Epithelial cell of proximal tubule (primary cell): ENCODE measurements around the gene IFNLR1. TPM values are rescaled to one million over a fixed set of nuclear protein-coding genes. Genes with fewer than 3 reads are reported as not detected.

ENCODE experiments used
- DNase-seq: peaks from one replicate; pipeline ENCODE4 v3.0.0-alpha.2; 2011; ENCODE audit warnings: low read depth
- H3K4me3 ChIP-seq: 2 replicates; pipeline ENCODE4 v1.5.1; 2011; ENCODE audit warnings: low read depth, mild to moderate bottlenecking, low read length
- total RNA-seq: library from RNA; depleted of rRNA; stranded (reverse); fragments of >200 nt; gene quantifications from 2 replicates; pipeline ENCODE4 v1.2.3, GENCODE V29; 2015
- TF ChIP-seq, protein P1 (sequence below): conservative IDR thresholded peaks from 2 replicates; pipeline ENCODE4 v1.5.1; 2012; ENCODE audit warnings: low read depth, mild to moderate bottlenecking, low read length

Gene IFNLR1
- total RNA-seq, 1 donor from 2014 or later: 3.6 TPM

DNA sequence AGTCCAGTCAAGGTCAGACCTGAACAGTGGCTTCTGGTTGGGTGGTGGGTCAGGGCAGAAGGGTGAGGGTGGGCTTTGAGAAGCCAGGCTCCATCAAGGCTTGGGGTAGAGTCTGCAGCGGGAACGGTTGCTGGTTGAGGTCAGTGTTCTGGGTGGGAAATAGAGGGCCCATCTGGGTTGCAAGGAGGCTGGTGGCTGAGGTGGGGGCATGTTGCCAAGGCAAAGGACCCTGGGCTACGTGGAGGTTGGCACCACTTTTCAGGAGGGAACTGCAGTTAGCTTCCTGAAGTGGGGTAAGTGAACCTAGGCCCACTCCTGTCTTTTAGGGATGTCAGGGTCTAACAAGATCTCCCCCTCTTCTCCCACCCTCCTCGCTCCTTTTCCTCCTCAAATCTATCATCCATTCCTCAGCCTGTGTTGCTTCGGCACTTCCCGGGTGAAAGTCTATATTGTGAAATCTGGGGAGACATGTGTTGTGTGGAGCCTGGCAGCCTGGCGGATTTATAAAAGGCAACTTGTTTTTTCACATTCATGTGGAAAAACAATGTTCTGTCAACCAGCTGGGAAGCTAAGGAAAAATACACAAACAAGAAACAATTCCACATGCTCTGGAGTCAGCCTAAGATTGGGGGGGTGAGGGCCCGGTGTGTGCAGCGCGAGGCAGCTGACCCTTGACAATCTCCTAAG lies 45.6 kb downstream of the IFNLR1 start:
- DNase-seq: no peak
- TF ChIP-seq, protein P1, sequence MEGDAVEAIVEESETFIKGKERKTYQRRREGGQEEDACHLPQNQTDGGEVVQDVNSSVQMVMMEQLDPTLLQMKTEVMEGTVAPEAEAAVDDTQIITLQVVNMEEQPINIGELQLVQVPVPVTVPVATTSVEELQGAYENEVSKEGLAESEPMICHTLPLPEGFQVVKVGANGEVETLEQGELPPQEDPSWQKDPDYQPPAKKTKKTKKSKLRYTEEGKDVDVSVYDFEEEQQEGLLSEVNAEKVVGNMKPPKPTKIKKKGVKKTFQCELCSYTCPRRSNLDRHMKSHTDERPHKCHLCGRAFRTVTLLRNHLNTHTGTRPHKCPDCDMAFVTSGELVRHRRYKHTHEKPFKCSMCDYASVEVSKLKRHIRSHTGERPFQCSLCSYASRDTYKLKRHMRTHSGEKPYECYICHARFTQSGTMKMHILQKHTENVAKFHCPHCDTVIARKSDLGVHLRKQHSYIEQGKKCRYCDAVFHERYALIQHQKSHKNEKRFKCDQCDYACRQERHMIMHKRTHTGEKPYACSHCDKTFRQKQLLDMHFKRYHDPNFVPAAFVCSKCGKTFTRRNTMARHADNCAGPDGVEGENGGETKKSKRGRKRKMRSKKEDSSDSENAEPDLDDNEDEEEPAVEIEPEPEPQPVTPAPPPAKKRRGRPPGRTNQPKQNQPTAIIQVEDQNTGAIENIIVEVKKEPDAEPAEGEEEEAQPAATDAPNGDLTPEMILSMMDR: no peak
- no peak overlapping the region for H3K4me3 ChIP-seq

DNA sequence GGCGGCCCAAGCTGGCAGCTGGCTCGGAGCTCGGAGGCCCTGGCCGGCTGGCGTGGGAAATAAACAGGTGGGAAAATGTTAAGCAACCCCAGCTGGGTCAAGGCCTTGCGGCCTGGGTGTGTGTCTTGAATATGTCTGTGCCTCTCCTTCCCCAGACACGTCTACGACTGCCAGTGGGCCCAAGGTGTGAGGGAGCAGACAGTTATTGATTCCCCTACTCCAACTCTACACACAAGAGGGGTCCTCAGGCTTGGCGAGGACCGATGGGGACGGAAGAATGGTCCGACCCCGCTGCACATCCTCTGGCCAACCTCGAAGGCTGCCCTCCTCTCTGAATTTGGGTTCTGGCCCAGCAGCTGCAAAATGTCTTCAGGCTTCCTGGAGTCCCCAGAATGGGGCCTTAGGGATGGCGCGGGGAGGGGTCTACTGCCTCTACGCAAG lies 46.3 kb downstream of the IFNLR1 start:
- no peak overlapping the region for H3K4me3 ChIP-seq
- TF ChIP-seq, protein P1: no peak

DNA sequence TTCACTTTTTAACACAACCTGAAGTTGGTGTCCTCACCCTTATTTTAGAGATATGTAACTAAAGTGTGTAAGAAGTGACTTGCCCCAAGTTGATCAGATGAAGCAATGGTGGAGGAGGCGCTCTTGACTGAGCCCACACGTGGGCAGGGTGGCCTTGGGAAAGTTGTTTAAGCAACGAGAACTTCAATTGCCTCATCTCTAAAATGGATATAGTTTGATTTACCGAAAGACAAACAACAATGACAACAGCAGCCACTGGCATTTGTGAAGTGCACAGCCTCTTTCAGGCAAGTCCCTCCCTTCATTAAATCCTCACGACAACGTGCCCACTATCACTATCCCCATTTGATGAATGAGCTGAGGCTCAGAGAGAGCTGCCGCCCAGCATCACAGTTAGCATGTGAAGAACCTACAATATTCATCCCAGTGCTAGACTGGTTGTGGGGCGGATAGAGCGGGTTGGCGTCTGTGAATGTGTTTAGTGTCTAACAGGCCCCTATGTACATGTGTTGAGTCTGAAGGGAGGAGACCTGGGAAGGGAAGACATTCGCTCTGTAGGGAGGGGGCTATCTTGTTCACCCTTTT lies 47.2 kb downstream of the IFNLR1 start:
- no peak overlapping the region for H3K4me3 ChIP-seq
- TF ChIP-seq, protein P1: no peak
- no peak for DNase-seq

More for the DNA sequence above, 46.3 kb downstream of the IFNLR1 start:
- DNase-seq: no peak

DNA sequence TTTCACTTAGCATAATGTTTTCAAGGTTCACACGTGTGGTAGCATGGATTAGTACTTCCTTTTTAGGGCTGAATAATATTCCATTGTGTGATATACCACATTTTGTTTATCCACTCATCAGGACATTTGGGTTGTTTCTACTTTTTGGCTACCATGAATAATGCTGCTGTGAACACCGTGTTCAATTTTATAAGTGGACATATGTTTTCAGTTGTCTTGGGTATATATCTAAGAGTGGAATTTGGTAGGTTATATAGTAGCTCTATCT lies 47.9 kb downstream of the IFNLR1 start:
- TF ChIP-seq, protein P1: no peak
- no peak for DNase-seq
- no peak overlapping the region for H3K4me3 ChIP-seq

DNA sequence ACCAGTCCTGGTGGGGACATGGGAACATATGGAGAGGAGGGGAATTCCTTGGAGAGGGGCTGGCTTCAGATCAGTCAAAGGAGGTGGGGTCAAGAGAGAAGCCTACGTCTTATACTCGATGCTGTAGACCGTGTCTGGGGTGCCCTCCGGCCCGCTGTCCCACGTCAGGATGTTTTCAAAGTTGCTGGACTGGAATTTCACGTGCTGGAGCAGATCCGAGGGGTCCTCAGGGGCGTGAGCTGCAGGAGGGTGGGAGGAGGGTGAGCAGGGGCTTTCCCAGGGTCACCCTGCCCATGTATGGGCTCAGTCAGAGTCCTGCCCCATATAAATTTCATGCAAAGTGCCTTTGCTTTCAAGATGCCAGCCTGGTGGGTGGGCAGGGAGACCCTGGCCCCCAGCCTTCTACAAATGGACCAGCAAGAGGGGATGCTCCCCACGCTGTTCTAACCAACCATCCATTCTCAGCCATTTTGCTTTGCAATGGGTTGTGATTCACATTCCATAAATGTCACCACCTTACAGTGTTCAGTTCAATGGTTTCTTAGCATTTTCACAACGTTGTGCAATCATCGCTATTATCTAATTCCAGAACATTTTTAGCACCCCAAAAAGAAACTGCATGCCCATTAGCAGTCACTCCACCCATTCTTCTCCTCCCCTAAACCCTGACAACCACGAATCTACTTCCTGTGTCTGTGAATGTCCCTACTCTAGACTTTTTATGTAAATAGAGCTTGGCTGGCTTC lies 48.4 kb downstream of the IFNLR1 start:
- DNase-seq: no peak
- no peak overlapping the region for H3K4me3 ChIP-seq
- TF ChIP-seq, protein P1: no peak

DNA sequence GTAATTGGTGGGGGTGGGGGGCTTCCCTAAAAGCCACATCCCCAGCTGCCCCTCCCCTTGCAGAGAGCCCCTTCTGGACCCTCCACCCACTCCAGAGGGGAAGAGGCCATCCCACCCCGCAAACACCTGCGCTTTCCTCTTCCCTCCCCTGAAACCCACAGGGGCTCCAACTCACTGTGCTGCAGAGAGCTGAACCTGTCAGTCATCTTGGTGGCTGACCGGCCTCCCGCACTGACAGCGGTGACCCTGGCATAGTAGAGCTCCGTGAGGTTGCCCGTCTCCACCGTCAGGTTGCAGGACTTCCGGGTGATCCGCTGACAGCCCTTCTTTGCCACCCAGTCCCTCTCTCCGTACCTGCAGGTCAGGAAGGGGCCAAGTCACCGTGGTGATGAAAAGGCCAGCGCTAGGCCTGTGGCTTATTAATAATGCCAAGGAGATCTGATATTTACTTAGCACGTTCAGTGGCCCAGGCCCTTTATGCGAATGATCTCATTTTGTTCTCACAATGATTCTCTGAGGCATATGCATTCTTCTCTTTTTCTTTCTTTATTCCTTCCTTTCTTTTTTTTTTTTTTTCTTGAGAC lies 50.0 kb downstream of the IFNLR1 start:
- TF ChIP-seq, protein P1: no peak
- no peak overlapping the region for H3K4me3 ChIP-seq
- no peak for DNase-seq
